ENCODE measurements around the gene POU4F1.

DNA sequence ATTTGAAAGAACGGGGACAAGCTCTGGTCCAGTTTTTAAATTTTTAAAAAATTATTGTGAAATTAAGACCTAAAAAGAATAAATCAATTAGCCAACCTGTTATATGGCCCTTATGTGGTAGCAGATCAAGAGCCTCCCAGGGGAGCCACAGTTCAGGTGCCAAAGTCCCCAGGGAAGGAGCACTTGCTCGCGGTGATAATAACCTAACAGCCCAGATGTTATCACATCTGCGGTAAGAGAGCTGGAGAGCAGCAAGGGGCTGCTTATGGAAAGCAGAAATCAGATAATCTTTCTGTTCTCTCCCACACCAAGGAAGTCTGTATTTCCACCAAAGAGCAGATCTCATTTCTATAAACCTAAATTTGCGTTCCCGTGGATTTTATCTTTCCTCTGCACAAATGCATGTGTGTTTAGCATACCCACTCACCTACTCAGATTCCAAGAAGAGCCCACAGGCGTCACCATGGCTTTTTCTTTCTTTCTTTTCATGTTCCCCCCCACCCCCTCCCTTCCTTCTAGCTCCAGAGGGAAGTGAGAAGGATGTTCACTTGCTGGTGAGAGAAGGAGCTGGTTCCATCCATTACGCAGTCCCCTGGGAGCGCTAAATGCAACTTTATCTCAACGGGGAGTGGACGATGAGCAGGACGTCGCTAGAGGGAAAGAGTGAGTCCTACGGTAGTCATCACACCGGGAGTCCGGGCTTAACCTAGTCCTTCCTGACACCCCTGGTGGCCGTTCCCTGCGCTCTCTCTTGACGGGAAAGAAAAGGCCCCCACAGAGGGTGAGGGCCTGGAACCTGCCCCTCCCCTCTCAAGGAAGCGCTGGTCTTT lies 1.6 kb upstream of the POU4F1 start:
- no peak for TF ChIP-seq POLR2A (IDR thresholded peaks at IDR 0.05)
- TF ChIP-seq, protein P1, sequence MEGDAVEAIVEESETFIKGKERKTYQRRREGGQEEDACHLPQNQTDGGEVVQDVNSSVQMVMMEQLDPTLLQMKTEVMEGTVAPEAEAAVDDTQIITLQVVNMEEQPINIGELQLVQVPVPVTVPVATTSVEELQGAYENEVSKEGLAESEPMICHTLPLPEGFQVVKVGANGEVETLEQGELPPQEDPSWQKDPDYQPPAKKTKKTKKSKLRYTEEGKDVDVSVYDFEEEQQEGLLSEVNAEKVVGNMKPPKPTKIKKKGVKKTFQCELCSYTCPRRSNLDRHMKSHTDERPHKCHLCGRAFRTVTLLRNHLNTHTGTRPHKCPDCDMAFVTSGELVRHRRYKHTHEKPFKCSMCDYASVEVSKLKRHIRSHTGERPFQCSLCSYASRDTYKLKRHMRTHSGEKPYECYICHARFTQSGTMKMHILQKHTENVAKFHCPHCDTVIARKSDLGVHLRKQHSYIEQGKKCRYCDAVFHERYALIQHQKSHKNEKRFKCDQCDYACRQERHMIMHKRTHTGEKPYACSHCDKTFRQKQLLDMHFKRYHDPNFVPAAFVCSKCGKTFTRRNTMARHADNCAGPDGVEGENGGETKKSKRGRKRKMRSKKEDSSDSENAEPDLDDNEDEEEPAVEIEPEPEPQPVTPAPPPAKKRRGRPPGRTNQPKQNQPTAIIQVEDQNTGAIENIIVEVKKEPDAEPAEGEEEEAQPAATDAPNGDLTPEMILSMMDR (IDR thresholded peaks at IDR 0.05) = no peak

Measured in sigmoid colon (tissue), 3 donors.